M059J (cell line): ENCODE results near the gene DNAH12. TPM values are rescaled to one million over a fixed set of nuclear protein-coding genes. Genes with fewer than 3 reads are reported as not detected.
"Not testable (repeated sequence)": the region's sequence is repeated elsewhere in the genome, so short reads cannot be mapped to it uniquely, and the experiment has no call there.

Source experiments
- DNase-seq: peaks from one replicate; pipeline ENCODE4 v3.0.0-alpha.2; 2012; ENCODE audit warnings: low read depth
- total RNA-seq: library from RNA; depleted of rRNA; stranded (reverse); fragments of >200 nt; shearing (Covaris generic); gene quantifications from 2 replicates; pipeline ENCODE4 v1.2.3, GENCODE V29; 2014

The DNAH12 gene
- total RNA-seq, 1 experiment from 2014 or later = 0.47 TPM

DNA sequence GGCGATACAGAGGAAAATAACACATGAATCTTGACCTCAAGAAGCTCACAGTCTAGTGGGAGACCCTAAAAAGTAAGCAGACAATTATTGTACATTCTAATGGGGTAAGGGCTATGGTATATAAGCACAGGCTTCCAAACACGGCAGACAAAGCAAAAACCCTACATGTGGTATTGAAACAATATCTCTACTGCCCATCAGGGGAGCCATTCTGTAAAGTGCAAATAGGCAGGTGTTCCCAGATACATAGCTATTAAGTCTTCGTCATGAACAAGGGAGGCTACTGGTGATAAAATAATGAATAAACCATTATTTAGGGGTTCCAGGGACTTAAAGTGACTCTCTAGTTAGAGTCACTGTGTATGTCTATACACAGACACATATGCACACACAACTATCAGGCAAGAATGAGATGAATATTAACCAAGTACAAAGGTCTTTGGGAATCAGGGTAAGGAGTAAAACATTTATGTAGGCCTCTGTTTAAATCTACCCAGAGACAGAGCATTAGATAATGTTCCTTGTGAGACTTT, 213.0 kb downstream of the DNAH12 start:
- DNase-seq = no peak

DNA sequence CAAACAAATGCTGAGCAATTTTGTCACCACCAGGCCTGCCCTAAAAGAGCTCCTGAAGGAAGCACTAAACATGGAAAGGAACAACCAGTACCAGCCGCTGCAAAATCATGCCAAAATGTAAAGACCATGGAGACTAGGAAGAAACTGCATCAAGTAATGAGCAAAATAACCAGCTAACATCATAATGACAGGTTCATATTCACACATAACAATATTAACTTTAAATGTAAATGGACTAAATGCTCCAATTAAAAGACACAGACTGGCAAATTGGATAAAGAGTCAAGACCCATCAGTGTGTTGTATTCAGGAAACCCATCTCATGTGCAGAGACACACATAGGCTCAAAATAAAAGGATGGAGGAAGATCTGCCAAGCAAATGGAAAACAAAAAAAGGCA, 217.6 kb downstream of the DNAH12 start:
- DNase-seq = not testable (repeated sequence)

DNA sequence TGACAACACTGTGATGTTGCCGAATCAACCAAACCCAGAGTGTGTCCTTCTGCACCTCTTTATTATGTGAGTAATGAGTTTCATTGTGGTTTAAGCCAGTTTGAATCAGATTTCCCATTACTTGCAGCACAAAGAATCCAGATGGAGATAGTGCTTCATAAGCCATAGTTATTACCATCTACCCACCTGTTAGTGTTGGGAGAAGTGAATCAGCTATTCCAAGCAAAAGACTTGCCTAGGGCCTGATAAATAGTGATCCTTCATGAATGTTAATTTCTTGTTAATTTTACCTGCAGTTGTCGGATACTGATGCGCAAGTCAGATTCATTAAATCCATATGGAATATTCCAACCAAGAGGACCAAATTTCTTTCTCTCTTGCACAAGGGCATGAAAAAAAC, 229.9 kb downstream of the DNAH12 start:
- no peak for DNase-seq

DNA sequence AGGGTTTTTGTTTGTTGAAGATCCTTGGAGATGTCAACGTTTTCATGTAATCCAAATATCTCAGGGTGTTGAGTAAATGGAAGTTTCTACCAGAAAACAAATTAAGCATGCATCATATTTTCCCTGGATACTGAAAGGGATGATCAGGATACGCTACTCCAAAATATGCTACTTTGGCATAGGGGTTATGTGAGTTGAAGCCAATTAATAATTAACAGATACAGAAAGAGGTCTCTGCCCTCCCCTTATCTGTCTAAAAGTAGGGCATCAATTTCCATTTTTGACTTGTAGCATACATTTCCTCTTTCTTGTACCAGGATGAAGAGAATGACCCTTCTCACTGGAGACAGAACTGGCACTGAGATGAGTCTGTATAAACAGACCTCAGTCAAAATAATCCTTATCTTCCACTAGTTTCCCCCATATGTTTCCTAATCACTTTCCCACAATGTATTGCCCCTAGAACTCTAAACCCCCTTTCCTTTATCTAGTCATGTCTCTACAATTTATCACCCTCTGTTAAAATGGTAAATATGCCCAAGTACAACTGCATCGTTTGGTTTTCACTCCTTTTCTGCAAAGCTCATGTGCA, 234.3 kb downstream of the DNAH12 start:
- no peak for DNase-seq

DNA sequence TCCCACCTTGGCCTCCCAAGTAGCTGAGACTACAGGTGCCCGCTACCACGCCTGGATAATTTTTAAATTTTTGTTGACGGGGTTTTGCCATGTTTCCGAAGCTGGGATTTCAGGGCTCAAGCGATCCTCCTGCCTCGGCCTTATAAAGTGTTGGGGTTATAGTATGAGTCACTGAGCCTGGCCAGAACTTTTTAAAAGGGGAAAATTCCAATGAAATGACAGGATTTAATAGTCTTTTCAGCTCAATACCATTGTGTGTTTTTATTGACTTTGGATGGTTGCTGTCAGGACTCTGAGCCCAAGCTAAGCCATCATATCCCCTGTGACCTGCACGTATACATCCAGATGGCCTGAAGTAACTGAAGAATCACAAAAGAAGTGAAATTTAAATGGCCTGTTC, 240.6 kb downstream of the DNAH12 start:
- peak; percentile 81 for DNase-seq

DNA sequence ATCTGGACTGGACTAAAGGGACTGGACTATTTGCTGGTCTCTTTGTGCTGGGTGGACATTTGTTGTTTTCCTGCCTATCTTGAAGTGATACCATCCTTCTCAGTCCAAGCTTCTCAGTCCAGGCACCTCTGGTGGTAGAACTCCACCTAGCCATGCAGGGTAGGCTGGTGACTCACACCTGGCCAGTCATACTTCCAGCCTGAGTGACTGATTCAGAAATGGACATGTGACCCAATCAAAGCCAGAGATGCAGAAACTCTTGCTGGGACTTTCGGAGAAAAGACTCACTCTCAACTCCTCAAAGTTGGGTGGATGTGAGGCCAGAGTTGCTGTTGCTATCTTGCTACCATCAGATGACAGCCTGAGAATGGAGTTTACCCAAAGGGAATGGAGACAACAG, 246.1 kb downstream of the DNAH12 start:
- peak; percentile 78 for DNase-seq

DNA sequence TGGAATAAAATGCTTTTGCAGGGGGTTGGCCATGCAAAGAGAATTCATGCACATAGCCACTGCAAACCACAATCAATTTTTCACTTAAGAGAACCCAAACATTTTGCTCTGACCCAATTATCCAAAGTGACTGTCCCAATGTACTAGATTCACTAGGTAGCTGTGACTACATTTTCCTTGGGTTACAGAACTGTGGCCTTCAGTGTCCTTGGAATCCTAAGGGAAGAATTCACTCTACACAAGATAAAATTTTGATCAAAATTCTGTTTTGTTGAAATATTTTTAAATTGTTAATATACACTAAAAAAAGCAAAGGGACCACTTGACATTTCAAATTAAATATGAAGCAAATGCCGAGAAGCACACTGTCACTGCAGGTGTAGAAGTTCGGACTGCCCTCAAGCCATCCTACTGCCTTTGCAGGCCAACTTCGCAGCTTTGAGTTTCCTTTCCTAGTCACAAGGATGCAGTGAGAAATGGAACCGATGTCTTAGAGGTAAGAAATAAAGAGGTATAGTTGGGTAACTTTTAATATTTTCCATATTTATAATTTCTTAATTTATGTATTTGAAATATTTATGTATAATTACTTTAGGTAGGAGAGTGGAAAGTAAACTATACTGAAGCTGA, 251.1 kb downstream of the DNAH12 start:
- no peak for DNase-seq

DNA sequence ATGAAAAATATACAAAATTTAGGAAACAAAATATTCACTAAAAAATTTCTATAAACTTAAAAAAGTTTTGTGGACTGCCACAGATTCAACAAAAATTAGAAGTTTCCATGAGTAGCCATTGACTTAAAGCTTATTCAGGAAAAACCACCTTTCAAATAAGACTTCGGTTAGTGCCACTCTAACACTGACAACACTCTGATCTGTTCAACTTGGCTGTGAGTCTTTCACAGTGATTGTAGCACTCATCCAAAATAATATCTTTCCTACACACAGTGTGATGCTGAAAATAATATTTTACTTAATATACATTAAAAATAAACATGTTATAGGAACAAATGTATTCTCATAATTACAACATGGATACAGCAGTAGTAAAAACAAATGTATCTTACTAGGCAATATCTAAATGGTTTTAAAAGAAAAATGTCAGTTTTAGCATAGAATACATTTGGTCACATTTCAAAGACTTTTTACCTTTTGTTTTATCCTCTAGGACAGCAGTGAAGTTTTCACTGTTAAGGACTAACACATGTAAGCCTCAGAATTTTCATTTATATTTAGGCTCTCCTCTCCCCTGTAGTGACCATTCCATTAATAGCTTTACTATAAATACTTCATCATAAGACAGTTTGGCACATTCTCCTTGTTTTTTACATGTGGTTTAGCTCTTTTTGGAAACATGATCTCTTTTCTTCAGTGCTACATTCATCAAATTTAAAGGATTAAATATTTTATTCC, 251.8 kb downstream of the DNAH12 start, which contains the start of gene ASB14:
TSS of gene ASB14 (minus strand) at position 527 of the 738 bp plus-strand sequence. CDS start 652 bp downstream, outside the sequence.
- DNase-seq = no peak

DNA sequence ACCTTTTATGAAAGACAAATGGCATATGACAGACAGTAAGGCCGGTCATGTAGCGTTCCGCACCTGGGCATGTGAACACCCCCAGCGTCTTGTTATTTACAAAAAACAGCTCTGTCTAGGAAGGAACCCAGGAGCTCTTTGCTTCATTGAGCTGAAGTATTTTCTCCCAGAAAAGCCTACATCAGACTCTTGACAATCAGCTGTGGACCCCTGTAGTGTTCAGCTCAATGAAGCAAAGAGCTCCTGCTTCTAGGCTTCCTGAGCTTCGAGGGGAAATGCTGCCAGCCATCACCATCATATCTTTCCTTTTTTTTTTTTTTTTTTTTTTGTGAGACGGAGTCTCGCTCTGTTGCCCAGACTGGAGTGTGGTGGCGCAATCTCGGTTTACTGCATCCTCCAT, 255.7 kb downstream of the DNAH12 start:
- no peak for DNase-seq

DNA sequence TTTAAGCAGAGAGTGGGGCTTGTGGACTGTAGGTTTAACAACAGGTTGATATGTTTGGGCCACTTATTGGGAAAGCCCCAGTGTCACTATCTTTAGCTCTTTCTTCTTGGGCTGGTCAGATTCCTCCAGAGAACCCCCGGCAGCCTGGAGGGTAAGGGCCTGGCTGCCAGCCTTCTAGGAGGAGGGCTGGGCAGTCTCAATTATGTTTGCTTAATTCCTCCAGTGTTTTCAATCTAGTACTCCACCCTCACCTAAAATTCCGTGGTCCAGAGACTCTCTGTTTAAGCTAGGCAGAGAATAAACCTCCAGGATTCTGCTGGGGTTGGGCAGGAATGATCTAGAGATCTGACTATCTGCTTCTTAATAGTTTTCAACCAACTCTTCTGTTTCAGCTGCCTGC, 256.9 kb downstream of the DNAH12 start:
- DNase-seq = no peak

DNA sequence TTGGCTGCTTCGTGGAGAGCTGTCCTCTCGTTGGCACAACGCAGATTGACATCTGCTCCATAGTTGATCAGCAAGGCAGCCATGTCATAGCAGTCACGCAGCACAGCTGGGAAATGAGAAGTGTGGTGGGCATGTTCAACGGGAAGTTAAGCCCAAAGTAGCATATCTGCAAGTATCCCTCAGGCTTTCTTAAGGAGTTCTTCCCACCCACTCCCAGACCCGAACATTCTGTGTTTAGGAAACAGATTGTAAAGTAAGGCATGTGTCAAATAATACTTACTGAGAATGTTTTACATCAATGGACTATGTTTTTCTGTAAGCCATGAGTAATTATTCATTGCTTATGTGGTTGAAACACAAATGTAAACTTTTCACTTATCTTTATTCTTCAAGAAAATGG, 260.8 kb downstream of the DNAH12 start:
- no peak for DNase-seq

DNA sequence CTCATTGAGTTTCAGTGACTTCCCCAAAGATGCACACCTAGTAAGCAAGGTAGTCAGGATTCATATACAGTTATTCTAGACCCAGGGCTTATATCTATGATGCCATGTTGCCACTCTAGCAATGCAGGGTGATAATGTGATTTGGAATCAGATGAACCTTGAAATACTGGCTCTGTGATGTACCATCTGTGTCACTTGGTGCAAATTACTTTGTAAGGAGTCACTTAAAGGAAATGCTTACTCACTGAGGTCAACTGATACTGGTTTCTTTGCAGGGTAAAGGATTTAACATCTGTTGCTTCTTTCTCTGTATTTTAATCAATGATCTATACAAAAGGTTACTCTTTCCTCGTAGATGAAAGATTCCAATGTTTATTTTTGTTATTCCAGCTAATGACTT, 262.4 kb downstream of the DNAH12 start:
- DNase-seq = peak; percentile 58

DNA sequence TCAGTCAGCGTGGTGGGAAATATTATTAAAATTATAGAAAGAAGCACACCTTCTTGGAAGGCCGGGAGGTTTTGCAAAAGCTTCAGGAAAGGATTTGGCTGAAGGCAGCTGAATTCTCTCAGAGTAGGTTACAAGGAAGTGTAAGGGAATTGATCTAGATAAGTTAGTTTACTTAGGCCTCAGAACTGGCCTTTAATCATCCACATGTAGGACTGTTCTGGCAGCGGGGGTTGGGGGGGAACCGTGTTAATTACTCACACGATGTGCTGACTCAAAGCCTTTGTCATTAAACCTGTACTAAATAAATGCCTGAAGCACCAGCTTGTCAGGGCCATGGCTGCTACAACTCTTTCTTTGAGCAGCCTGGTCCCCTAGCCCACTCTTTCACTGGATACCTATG, 264.5 kb downstream of the DNAH12 start:
- peak; percentile 8 for DNase-seq

DNA sequence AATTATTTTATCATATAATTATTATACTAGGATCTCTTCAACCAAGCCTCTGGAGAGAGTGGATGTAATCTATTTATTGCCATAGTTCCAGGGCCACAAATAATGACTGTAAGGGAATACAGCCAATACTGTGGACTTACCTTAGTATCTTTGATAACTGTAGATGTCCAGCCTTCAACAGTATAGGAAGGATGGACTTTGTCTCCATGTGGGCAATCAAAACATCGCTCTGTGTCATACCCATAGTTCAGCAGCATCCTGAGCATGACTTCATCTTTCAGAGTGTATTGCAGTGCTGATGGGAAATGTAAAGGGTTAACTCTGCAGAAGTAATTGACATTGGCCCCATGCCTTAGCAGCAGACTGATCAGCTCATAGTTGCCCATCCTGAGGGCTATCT, 265.9 kb downstream of the DNAH12 start:
- DNase-seq = no peak

DNA sequence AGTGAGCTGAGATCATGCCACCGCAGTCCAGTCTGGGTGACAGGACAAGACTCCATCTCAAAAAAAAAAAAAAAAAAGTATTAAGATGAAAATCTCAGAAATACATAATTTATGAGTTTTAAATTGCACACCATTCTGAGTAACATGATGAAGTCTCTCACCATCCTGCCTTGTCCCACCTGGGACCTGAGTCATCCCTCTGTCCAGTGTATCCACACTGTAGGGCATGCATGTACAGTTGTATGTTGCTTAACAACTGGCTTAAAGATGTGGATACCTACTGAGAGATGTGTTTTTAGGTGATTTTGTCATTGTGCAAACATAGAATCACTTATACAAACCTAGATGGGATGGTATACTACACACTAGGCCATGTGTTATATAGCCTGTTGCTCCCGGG, 268.8 kb downstream of the DNAH12 start:
- DNase-seq = no peak

DNA sequence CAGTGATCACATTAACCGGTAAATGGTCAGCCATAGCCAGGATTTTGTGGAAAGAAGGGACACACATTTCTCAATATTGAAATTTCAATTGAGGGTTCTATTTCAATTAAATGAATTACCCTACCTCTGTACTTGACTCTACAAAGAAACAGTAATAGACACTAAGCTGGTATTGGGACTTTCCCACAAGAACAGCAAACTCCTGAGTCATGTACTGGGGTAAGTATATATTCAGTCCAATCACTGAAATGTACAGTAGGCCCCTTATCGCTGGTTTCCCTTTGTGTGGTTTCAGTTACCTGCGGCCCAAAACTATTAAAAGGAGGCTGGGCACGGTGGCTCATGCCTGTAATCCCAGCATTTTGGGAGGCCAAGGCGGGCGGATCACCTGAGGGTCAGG, 269.3 kb downstream of the DNAH12 start:
- DNase-seq = no peak

DNA sequence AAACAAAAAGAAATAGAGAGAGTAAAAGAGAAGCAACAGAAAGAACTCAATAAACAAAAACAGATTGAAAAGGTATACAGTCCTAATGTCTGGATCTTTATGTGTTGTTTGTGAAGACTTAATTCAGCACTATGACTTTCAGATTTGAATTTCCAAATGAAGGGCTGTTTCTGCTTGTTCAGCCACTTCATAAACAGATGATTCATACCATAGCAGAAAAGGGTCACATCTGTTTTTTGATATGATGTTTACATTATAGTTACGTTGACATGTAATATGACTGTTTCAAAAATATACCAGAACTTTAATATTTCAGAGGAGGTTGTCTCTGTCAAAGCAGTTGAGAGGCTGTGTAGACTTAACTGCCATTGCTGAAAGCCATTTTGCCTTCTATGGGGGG, 275.7 kb downstream of the DNAH12 start:
- no peak for DNase-seq

DNA sequence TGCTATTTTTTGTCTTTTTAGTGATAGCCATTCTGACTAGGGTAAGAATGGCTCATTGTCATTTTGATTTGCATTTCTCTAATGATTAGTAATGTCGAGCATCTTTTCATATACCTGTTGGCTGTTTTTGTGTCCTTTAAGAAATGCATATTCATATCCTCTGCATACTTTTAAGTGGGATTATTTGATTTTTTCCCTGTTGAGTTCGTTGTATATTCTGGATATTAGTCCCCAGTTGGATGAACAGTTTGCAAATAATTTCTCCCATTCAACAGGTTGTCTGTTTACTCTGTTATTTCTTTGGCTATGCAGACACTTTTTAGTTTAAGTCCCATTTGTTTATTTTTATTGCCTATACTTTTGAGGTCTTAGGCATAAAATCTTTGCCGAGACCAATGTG, 282.2 kb downstream of the DNAH12 start:
- DNase-seq = no peak

DNA sequence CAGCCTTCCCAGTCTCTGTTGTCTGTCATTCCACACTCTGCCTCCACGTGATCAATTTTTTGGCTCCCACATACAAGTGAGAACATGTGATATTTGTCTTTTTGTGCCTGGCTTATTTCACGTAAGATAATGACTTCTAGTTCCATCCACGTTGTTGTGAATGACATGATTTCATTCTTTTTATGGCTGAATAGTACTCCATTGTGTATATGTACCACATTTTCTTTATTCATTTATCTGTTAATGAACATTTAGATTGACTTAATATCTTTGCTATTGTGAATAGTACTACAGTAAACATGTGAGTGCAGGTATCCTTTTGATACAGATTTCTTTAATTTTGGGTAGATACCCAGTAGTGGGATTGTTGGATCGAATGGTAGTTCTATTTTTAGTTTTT, 283.0 kb downstream of the DNAH12 start:
- no peak for DNase-seq

DNA sequence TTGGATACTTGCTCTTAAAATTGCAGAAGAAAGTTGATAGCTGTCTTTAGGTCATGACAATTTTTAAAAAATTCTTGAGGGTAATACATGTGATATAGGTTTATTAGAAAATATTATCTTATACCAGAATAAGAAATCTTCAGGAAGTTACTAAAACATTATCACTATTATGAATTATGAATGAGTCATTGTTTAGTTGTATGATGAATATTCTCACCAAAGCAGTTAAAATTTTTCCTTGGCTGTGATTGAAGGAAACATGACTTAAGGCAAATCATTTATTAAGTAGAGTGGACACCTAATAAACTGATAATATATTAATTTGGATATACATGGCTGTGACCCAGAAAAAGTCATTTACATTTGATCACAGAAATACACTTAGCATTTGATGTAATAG, 286.5 kb downstream of the DNAH12 start:
- no peak for DNase-seq

DNA sequence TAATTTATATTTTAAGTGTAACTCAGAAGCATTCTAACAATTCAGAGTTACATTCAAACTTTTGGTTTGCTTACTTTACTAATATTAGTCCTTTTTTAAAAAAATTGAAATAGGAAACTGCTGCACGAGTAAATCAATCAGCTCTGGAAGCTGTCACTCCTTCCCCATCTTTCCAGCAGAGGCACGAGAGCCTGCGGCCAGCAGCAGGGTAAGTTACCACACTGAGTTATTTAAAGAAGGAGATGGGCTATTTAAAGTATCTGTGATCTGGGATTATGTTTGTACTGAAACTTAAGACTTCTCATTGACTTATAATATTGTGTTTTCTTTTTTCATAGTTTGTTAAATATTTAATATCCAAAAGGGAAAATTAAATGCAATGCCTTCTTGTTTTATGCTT, 287.3 kb downstream of the DNAH12 start:
- DNase-seq = no peak

DNA sequence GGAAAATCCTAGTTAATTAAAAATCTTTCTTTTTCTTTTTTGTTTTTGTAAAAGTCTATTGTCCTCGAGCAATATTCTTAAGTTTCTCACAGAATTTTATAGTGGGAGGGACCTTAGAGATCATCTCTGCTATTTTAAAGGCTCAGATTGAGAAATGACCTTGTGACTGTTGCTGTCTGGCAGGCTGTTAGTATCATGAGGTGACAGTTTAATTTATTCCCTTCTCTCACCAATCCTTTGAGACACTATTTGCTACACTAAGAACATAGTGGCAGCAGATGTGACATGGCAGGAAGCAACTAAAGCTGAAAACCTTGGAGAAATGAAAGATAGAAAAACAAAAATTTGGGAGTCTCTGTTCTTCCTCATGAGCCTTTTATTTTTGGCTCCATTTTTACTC, 291.7 kb downstream of the DNAH12 start:
- no peak for DNase-seq

DNA sequence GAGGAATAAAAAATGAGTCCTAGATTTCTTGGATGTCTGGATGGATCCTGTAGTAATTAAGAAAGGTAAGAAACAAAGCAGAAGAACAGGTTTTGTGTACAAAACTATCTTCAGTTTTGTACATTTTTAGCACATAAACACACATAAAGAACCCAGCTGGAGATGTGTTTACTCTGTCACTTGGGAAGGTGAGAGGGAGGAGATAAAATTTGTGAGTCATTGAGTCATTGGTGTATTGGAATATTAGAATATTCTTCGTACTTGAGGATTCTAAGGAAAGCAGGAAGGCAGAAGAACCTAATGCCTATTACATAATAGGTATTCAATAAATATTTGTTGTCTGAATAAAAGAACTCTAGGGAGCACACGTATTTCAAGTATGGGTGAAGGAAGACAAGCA, 299.2 kb downstream of the DNAH12 start:
- no peak for DNase-seq
